Bronchial epithelial cell (primary cell): ENCODE data around the gene TPRG1. TPM values are rescaled to one million over a fixed set of nuclear protein-coding genes. Genes with fewer than 3 reads are reported as not detected.
A peak's percentile ranks its signal among the peaks of the same experiment; 100 is the strongest.

ENCODE experiments used
- DNase-seq: peaks from one replicate; pipeline ENCODE4 v3.0.0-alpha.2; 2010; ENCODE audit warnings: low read depth
- FAIRE-seq: peaks from 2 replicates; lab custom pipeline; 2011; peaks lifted over from hg19 to GRCh38; lab: Jason Lieb, UNC
- H3K27me3 ChIP-seq: 2 replicates; pipeline ENCODE4 v1.5.1; 2011; ENCODE audit warnings: low read length; ENCODE audit not compliant: control insufficient read depth, insufficient read depth
- H3K36me3 ChIP-seq: 2 replicates; pipeline ENCODE4 v1.5.1; 2011; ENCODE audit warnings: low read length; ENCODE audit not compliant: control insufficient read depth, insufficient read depth
- H3K4me3 ChIP-seq: 2 replicates; pipeline ENCODE4 v1.5.1; 2011; ENCODE audit warnings: mild to moderate bottlenecking, low read depth, low read length, control low read depth
- total RNA-seq: library from RNA; depleted of rRNA; stranded (reverse); fragments of >200 nt; gene quantifications from 2 replicates; pipeline ENCODE4 v1.2.1, GENCODE V29; 2014
- TF ChIP-seq, protein P1 (sequence below): IDR thresholded peaks from 2 replicates; pipeline ENCODE4 v1.5.1; 2011; ENCODE audit warnings: mild to moderate bottlenecking, moderate library complexity, low read length, control low read depth, inconsistent platforms; ENCODE audit not compliant: insufficient read depth, severe bottlenecking

Gene TPRG1
- total RNA-seq, 1 donor from 2014 or later, result 1.6 TPM

DNA sequence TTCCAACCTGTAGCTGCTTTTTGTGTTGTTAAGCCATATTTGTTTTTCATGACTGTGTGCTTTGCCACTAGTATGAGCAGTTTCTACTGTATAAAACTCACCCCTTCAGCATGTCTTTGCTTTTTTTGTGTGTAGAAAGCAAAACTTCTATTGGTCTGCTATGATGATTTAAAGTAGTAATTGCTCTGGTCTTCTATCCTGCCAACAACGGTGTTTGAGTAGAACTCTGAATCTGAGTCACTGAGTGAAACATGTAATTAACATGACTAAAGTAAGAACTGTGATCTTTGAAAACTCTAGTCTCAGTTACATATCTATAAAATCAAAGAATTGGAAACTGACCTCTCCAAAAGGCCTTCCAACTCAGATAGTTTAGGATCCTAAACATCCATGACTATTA, 133.6 kb downstream of the TPRG1 start:
- DNase-seq (peak; percentile 77), FAIRE-seq (no peak)
- Histone ChIP-seq H3K4me3 (no peak overlapping the region), H3K36me3 (no peaks in the 10 kb centered on the region), H3K27me3 (no peaks in the 10 kb centered on the region)
- TF ChIP-seq, protein P1, sequence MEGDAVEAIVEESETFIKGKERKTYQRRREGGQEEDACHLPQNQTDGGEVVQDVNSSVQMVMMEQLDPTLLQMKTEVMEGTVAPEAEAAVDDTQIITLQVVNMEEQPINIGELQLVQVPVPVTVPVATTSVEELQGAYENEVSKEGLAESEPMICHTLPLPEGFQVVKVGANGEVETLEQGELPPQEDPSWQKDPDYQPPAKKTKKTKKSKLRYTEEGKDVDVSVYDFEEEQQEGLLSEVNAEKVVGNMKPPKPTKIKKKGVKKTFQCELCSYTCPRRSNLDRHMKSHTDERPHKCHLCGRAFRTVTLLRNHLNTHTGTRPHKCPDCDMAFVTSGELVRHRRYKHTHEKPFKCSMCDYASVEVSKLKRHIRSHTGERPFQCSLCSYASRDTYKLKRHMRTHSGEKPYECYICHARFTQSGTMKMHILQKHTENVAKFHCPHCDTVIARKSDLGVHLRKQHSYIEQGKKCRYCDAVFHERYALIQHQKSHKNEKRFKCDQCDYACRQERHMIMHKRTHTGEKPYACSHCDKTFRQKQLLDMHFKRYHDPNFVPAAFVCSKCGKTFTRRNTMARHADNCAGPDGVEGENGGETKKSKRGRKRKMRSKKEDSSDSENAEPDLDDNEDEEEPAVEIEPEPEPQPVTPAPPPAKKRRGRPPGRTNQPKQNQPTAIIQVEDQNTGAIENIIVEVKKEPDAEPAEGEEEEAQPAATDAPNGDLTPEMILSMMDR, result no peak

DNA sequence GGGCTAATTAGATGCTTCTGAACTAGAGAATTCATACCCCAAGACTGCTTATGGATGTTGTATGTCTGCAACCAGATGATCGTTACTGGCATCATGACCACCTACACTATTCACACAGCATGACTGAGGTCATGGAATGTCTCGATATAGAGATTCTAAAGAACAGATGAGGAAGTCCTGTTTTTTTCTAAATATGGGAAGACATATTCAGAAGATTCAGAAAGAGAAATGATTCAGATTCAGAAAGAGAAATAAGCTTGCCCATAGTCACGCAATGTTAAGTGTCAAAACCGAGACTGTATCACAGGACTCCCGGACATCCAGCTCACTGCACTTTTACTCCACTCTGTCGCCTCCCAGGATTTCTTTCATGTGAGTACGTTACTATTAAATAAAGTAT, 136.2 kb downstream of the TPRG1 start:
- TF ChIP-seq, protein P1, result no peak
- no peak overlapping the region for H3K4me3 ChIP-seq
- no peaks in the 10 kb centered on the region for H3K36me3 ChIP-seq
- no peak for DNase-seq
- FAIRE-seq, result no peak
- H3K27me3 ChIP-seq, result no peaks in the 10 kb centered on the region

DNA sequence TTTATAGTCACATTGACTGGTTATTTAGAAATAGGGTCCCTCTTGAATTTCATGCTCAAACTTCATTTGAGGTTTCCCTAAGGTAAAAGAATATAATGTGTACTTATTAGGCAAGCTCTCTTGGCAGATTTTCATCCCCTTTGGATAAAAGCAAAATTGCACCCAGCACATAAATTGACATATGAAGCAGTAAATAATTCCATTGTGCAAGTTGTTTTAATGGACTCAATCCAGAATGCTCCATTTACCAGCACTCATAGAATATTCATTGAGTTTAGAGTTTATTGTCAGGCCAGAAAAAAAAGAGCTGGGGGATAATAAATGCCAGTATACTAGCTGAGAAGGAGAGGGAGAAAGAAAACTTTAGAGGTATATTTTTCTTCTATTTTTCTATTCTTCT, 136.8 kb downstream of the TPRG1 start:
- FAIRE-seq, result no peak
- TF ChIP-seq, protein P1, result no peak
- Histone ChIP-seq H3K27me3 (no peaks in the 10 kb centered on the region), H3K36me3 (no peaks in the 10 kb centered on the region), H3K4me3 (no peak overlapping the region)
- DNase-seq, result no peak

DNA sequence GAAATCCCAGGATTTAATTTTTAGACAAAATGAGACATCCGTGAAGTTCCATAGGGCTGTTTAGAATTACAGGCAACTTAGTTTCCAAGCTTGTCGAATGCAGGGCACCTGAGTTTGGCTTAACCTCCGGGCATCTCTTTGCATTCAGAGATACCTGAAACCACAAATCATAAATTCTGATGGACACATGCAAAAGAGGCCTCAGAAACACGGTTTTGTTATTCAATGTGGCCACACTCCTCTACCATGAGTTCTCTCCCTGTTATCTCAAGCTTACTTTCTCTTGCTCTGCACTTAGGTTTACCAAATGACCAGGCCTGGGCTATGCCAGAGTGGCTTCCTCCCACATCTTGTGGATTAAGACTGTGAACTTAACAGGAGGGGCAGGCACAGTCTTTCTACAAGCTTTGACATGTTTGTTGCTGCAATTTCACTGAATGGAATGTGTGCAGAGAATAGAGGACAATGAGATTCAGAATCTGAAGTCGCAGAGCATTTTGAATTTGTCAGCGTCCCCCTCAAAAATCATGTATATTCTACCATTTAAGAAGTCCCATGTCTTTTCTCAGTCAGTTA, 137.7 kb downstream of the TPRG1 start:
- H3K27me3 ChIP-seq, result no peaks in the 10 kb centered on the region
- DNase-seq, result peak; percentile 90
- peak; percentile 70 for FAIRE-seq
- H3K36me3 ChIP-seq, result no peaks in the 10 kb centered on the region
- H3K4me3 ChIP-seq, result no peak overlapping the region
- TF ChIP-seq, protein P1, result no peak

DNA sequence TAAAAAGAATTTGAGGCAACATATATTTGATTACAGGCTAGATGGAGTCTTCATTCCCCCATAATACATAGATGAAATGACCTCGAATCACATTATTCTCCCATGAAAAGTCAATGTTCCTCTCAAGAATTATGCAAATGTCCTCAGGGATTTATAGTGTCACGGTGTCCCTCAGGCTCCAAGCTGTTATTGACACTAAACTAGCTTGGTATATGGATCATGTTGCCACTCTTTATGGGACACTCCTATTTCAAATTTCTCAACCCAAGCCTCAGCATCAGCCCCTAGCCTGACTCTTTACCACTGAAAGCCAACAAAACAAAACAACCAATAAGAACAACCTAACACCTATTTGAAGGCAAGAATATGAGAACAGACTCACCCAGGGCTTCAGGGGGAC, 139.8 kb downstream of the TPRG1 start:
- FAIRE-seq (no peak), DNase-seq (no peak)
- TF ChIP-seq, protein P1, result no peak
- Histone ChIP-seq H3K36me3 (no peaks in the 10 kb centered on the region), H3K27me3 (no peaks in the 10 kb centered on the region), H3K4me3 (no peak overlapping the region)

DNA sequence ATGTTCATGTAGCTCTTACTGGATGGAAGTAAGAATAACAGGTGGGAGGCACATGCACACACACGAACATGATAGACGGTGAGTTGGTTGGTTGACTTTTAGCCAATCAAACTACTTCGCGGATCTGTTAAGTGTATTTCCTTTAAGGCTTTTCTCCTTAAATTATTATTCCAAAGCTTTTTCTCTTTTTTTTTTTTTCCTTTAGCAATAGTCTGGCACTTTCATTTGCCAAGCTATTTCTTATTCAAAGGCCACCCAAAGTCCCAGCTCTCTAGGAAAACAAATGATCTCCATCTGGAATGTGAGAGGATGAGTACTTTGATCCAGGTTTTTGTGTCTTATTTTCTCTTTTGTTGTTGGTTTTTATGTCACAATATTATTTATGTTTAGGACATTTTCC, 141.1 kb downstream of the TPRG1 start:
- no peak for DNase-seq
- Histone ChIP-seq H3K36me3 (no peaks in the 10 kb centered on the region), H3K4me3 (no peak overlapping the region), H3K27me3 (no peaks in the 10 kb centered on the region)
- TF ChIP-seq, protein P1, result no peak
- FAIRE-seq, result no peak
